Astrocyte (in vitro differentiated cells and primary cell): ENCODE measurements around the gene HAUS3.

Experiments used
- EZH2 ChIP-seq: IDR thresholded peaks from 2 replicates; pipeline ENCODE4 v1.6.1; 2012; ENCODE audit warnings: mild to moderate bottlenecking, low read length, inconsistent platforms; ENCODE audit not compliant: insufficient read depth
- TF ChIP-seq, protein P1 (sequence below): IDR thresholded peaks from 2 replicates; pipeline ENCODE4 v1.5.1; 2011; ENCODE audit warnings: low read depth, mild to moderate bottlenecking, inconsistent platforms, low read length, moderate library complexity; ENCODE audit not compliant: insufficient read depth

DNA sequence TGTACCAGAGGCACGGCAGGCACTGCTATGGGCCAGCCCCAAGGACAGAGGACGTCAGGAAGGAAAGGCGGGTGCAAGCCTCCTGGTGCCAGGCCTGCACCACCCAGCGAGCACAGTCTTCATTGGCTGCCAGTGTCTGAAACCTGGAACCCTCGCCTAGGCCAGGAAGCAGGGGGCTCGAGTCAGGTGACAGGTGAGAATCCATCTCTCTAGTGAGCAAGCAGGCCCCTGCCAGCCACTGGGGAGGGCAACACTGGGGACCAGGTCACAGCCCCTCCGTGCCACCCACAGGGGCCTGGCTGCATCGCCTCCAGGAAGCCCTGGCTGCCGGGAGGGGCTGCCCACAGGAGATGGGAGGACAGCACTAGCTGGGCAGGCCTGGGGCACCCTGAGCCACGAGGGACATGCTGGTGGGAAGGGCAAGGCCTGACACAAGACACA is 6.9 kb upstream of the HAUS3 start:
- TF ChIP-seq, protein P1, sequence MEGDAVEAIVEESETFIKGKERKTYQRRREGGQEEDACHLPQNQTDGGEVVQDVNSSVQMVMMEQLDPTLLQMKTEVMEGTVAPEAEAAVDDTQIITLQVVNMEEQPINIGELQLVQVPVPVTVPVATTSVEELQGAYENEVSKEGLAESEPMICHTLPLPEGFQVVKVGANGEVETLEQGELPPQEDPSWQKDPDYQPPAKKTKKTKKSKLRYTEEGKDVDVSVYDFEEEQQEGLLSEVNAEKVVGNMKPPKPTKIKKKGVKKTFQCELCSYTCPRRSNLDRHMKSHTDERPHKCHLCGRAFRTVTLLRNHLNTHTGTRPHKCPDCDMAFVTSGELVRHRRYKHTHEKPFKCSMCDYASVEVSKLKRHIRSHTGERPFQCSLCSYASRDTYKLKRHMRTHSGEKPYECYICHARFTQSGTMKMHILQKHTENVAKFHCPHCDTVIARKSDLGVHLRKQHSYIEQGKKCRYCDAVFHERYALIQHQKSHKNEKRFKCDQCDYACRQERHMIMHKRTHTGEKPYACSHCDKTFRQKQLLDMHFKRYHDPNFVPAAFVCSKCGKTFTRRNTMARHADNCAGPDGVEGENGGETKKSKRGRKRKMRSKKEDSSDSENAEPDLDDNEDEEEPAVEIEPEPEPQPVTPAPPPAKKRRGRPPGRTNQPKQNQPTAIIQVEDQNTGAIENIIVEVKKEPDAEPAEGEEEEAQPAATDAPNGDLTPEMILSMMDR: no peak
- no peak for TF ChIP-seq EZH2
